H1 (cell line): ENCODE data around the gene TINAGL1. TPM values are rescaled to one million over a fixed set of nuclear protein-coding genes. Genes with fewer than 3 reads are reported as not detected.

Experiments used
- CTCF ChIA-PET: fragments of 300-600 bp; sonication (Branson Sonifier 250); formaldehyde crosslinking; loops from one replicate; lab custom pipeline; 2021; ENCODE audit not compliant: partially characterized antibody; lab: Charles Lee
- POLR2A ChIA-PET: fragments of 300-600 bp; sonication (Branson Sonifier 250); formaldehyde crosslinking; loops from one replicate; lab custom pipeline; 2021; ENCODE audit warnings: inconsistent platforms; ENCODE audit not compliant: partially characterized antibody; lab: Charles Lee
- DNase-seq, 2 experiments: peaks; one replicate each; pipeline versions ENCODE4 v3.0.0 to v3.0.0-alpha.2; 2010 to 2022; ENCODE audit warnings: low spot score in 2 of 2, low read depth in 1 of 2, mixed read lengths in 1 of 2
- FAIRE-seq: peaks from 2 replicates; lab custom pipeline; 2011; peaks lifted over from hg19 to GRCh38; lab: Jason Lieb, UNC
- H2AFZ ChIP-seq: 2 replicates; pipeline ENCODE4 v1.8.1; 2012; ENCODE audit warnings: low read length, inconsistent platforms
- H2AK5ac ChIP-seq: 2 replicates; pipeline ENCODE4 v1.6.1; 2013; ENCODE audit warnings: low read depth, low read length
- H2BK120ac ChIP-seq: replicated peaks from 2 replicates; pipeline ENCODE3; 2013; ENCODE audit warnings: low read depth, low read length, inconsistent platforms
- H2BK12ac ChIP-seq: 2 replicates; pipeline ENCODE4 v1.6.1; 2013; ENCODE audit warnings: low read depth, low read length
- H2BK15ac ChIP-seq: 2 replicates; pipeline ENCODE4 v1.6.1; 2013; ENCODE audit warnings: low read length
- H2BK20ac ChIP-seq: 2 replicates; pipeline ENCODE4 v1.6.1; 2013; ENCODE audit warnings: low read length
- H2BK5ac ChIP-seq: 2 replicates; pipeline ENCODE4 v1.6.1; 2013; ENCODE audit warnings: low read depth, low read length
- H3K14ac ChIP-seq: 2 replicates; pipeline ENCODE4 v1.6.1; 2013; ENCODE audit warnings: inconsistent platforms; ENCODE audit not compliant: insufficient read length
- H3K18ac ChIP-seq: 2 replicates; pipeline ENCODE4 v1.6.1; 2013; ENCODE audit warnings: low read length; ENCODE audit errors: extremely low read depth
- H3K23ac ChIP-seq: 2 replicates; pipeline ENCODE4 v1.6.1; 2013; ENCODE audit warnings: inconsistent platforms; ENCODE audit not compliant: insufficient read length
- H3K23me2 ChIP-seq: 2 replicates; pipeline ENCODE4 v1.6.1; 2013; ENCODE audit warnings: low read depth, low read length
- H3K27ac ChIP-seq: 2 replicates; pipeline ENCODE4 v1.6.1; 2011; ENCODE audit warnings: low read depth, low read length, inconsistent platforms
- H3K27me3 ChIP-seq, 4 experiments: replicated peaks in 1 of 4; 1 replicate in 1 of 4; 2 replicates in 3 of 4; pipeline versions ENCODE4 v1.6.1 to v1.8.1; 2011 to 2013; ENCODE audit warnings: low read length in 3 of 4, mild to moderate bottlenecking in 3 of 4, inconsistent platforms in 2 of 4, mixed read lengths in 2 of 4, moderate library complexity in 1 of 4; ENCODE audit not compliant: control insufficient read depth in 3 of 4, insufficient read depth in 3 of 4; ENCODE audit errors: extremely low read depth in 1 of 4
- H3K36me3 ChIP-seq, 4 experiments: 2 replicates each; pipeline versions ENCODE4 v1.6.1 to v1.8.1; 2011 to 2013; ENCODE audit warnings: mild to moderate bottlenecking in 4 of 4, low read length in 3 of 4, moderate library complexity in 2 of 4, control low read depth in 1 of 4, inconsistent platforms in 1 of 4; ENCODE audit not compliant: insufficient read depth in 4 of 4, control insufficient read depth in 2 of 4
- H3K4ac ChIP-seq: replicated peaks from 2 replicates; pipeline ENCODE3; 2013; ENCODE audit warnings: low read length, low read depth, mixed read lengths, inconsistent platforms; ENCODE audit not compliant: insufficient read length
- H3K4me1 ChIP-seq, 4 experiments: replicated peaks in 1 of 4; 1 replicate in 1 of 4; 2 replicates in 3 of 4; pipeline versions ENCODE4 v1.6.1 to v1.8.1; 2011 to 2013; ENCODE audit warnings: low read length in 3 of 4, inconsistent platforms in 2 of 4, mixed read lengths in 1 of 4; ENCODE audit not compliant: insufficient read depth in 4 of 4, control insufficient read depth in 3 of 4
- H3K4me2 ChIP-seq, 2 experiments: 2 replicates each; pipeline versions ENCODE4 v1.6.1 to v1.8.1; 2011 to 2013; ENCODE audit warnings: low read depth in 2 of 2, low read length in 2 of 2, control low read depth in 1 of 2, inconsistent platforms in 1 of 2, mild to moderate bottlenecking in 1 of 2; ENCODE audit not compliant: insufficient read depth in 1 of 2
- H3K4me3 ChIP-seq, 4 experiments: fragments of 200-600, 300-600 bp in 1 of 4; sonication (generic), shearing (Covaris generic), sonication (Bioruptor Twin) in 1 of 4; 2 replicates each; pipeline versions ENCODE4 v1.5.1 to v1.8.1; 2011 to 2016; ENCODE audit warnings: low read length in 4 of 4, low read depth in 3 of 4, control low read depth in 2 of 4, inconsistent platforms in 2 of 4, mild to moderate bottlenecking in 2 of 4, mixed read lengths in 1 of 4, moderate library complexity in 1 of 4; ENCODE audit not compliant: insufficient read depth in 2 of 4; ENCODE audit errors: extremely low read depth in 1 of 4
- H3K56ac ChIP-seq: replicated peaks from 2 replicates; pipeline ENCODE3; 2013; ENCODE audit warnings: low read depth, mild to moderate bottlenecking, mixed read lengths, low read length, inconsistent platforms; ENCODE audit not compliant: insufficient read length
- H3K79me1 ChIP-seq: 2 replicates; pipeline ENCODE4 v1.6.1; 2013; ENCODE audit warnings: low read depth, low read length, control low read depth
- H3K79me2 ChIP-seq, 2 experiments: 2 replicates each; pipeline versions ENCODE4 v1.6.1 to v1.8.1; 2012 to 2013; ENCODE audit warnings: low read length in 2 of 2, mild to moderate bottlenecking in 2 of 2, inconsistent platforms in 1 of 2; ENCODE audit not compliant: insufficient read depth in 2 of 2, control insufficient read depth in 1 of 2
- H3K9ac ChIP-seq, 4 experiments: replicated peaks in 1 of 4; 1 replicate in 1 of 4; 2 replicates in 3 of 4; pipeline versions ENCODE4 v1.6.1 to v1.8.1; 2011 to 2013; ENCODE audit warnings: low read depth in 3 of 4, low read length in 3 of 4, control low read depth in 2 of 4, mild to moderate bottlenecking in 2 of 4, moderate library complexity in 2 of 4, inconsistent platforms in 1 of 4; ENCODE audit errors: extremely low read depth in 1 of 4
- H3K9me3 ChIP-seq, 2 experiments: 2 replicates each; pipeline versions ENCODE4 v1.6.1 to v1.8.1; 2012 to 2013; ENCODE audit warnings: mild to moderate bottlenecking in 2 of 2, moderate library complexity in 2 of 2, control low read depth in 1 of 2, inconsistent platforms in 1 of 2, low read depth in 1 of 2, low read length in 1 of 2, mixed read lengths in 1 of 2; ENCODE audit not compliant: insufficient read depth in 2 of 2
- H4K20me1 ChIP-seq, 2 experiments: replicated peaks in 1 of 2; 2 replicates each; pipeline versions ENCODE3 to v1.8.1; 2011 to 2013; ENCODE audit warnings: inconsistent platforms in 2 of 2, low read length in 2 of 2, mild to moderate bottlenecking in 1 of 2; ENCODE audit not compliant: insufficient read depth in 2 of 2, control insufficient read depth in 1 of 2
- H4K5ac ChIP-seq: 2 replicates; pipeline ENCODE4 v1.6.1; 2013; ENCODE audit warnings: low read length, low read depth, mixed read lengths, inconsistent platforms; ENCODE audit not compliant: insufficient read length
- H4K8ac ChIP-seq: 2 replicates; pipeline ENCODE4 v1.8.0; 2013; ENCODE audit warnings: mild to moderate bottlenecking, moderate library complexity, low read length, inconsistent platforms; ENCODE audit not compliant: insufficient read depth; ENCODE audit errors: extremely low read depth
- H4K91ac ChIP-seq: replicated peaks from 2 replicates; pipeline ENCODE3; 2013; ENCODE audit warnings: low read length, mixed read lengths, inconsistent platforms; ENCODE audit not compliant: insufficient read length
- BACH1 ChIP-seq: IDR thresholded peaks from 2 replicates; pipeline ENCODE4 v1.6.1; 2012; ENCODE audit warnings: low read length, improper control_type of control experiment
- BCL11A ChIP-seq, 2 experiments: IDR thresholded peaks; one replicate each; pipeline ENCODE4 v1.6.1; 2011; ENCODE audit warnings: low read depth in 2 of 2, low read length in 2 of 2, mild to moderate bottlenecking in 2 of 2
- CREB1 ChIP-seq: IDR thresholded peaks from 2 replicates; pipeline ENCODE4 v1.6.1; 2012; ENCODE audit warnings: inconsistent platforms
- GABPA ChIP-seq: IDR thresholded peaks from 2 replicates; pipeline ENCODE4 v1.6.1; 2011; ENCODE audit warnings: mild to moderate bottlenecking, low read length, moderate library complexity, borderline replicate concordance; ENCODE audit not compliant: insufficient read depth
- HDAC2 ChIP-seq, 2 experiments: fragments of 300-600 bp in 1 of 2; sonication (generic) in 1 of 2; IDR thresholded peaks; 2 replicates each; pipeline ENCODE4 v1.6.1; 2011 to 2012; ENCODE audit warnings: low read depth in 2 of 2, low read length in 2 of 2, mild to moderate bottlenecking in 2 of 2, moderate library complexity in 2 of 2, borderline replicate concordance in 1 of 2, inconsistent platforms in 1 of 2
- POLR2A ChIP-seq, 2 experiments: IDR thresholded peaks; 1 replicate in 1 of 2; 2 replicates in 1 of 2; pipeline ENCODE4 v1.6.1; 2011; ENCODE audit warnings: low read depth in 2 of 2, low read length in 2 of 2, mild to moderate bottlenecking in 2 of 2; ENCODE audit errors: control extremely low read depth in 1 of 2
- POU5F1 ChIP-seq: IDR thresholded peaks from 2 replicates; pipeline ENCODE4 v1.6.1; 2011; ENCODE audit warnings: low read depth, mild to moderate bottlenecking, low read length, moderate library complexity
- RXRA ChIP-seq: IDR thresholded peaks from 2 replicates; pipeline ENCODE4 v1.6.1; 2011; ENCODE audit warnings: low read depth, mild to moderate bottlenecking, low read length, moderate library complexity; ENCODE audit not compliant: insufficient read depth
- SAP30 ChIP-seq: fragments of 300-600 bp; sonication (generic); IDR thresholded peaks from 2 replicates; pipeline ENCODE4 v1.7.1; 2012; ENCODE audit warnings: low read length, moderate library complexity, mild to moderate bottlenecking, inconsistent platforms; ENCODE audit not compliant: insufficient read depth, insufficient replicate concordance
- SIRT6 ChIP-seq: IDR thresholded peaks from one replicate; pipeline ENCODE4 v1.7.1; 2012; ENCODE audit warnings: low read length, inconsistent platforms
- SRF ChIP-seq: IDR thresholded peaks from 2 replicates; pipeline ENCODE4 v1.6.1; 2011; ENCODE audit warnings: mild to moderate bottlenecking, low read depth, low read length, moderate library complexity
- YY1 ChIP-seq: IDR thresholded peaks from 2 replicates; pipeline ENCODE4 v1.6.1; 2011; ENCODE audit warnings: low read depth, mild to moderate bottlenecking, low read length
- WGBS, 2 experiments: shearing (Covaris generic) in 1 of 2; methylation state at CpG; one replicate each; pipeline versions ENCODE4 v1.1.6 to v1.1.7; 2013 to 2015; ENCODE audit warnings: low lambda C conversion rate in 2 of 2, mixed read lengths in 2 of 2, inconsistent platforms in 1 of 2, low coverage in 1 of 2, missing lambda C conversion rate in 1 of 2; ENCODE audit not compliant: insufficient replicate concordance in 2 of 2, insufficient coverage in 1 of 2, insufficient read length in 1 of 2; ENCODE audit errors: extremely low coverage in 1 of 2, missing lambda C conversion rate in 1 of 2; 5-methylcytosine and 5-hydroxymethylcytosine counted together
- polyA plus RNA-seq, 7 experiments: library from polyadenylated mRNA; depleted of rRNA in 3 of 7; stranded (reverse) in 5 of 7; unstranded in 2 of 7; fragments of >200 nt in 5 of 7; fragments of 200-250 nt in 2 of 7; gene quantifications; 1 replicate in 5 of 7; 2 replicates in 1 of 7; 4 replicates in 1 of 7; pipeline versions ENCODE4 v1.2.1 to v1.2.3, GENCODE V29; 2011 to 2013; ENCODE audit warnings: missing spikeins in 2 of 7, mixed read lengths in 2 of 7
- total RNA-seq: library from RNA; stranded (reverse); fragmentation: NEBNext Ultra II Directional; extraction: Animal tissue kit (Norgen Biotek cat#: 25700); gene quantifications from 2 replicates; pipeline ENCODE4 v1.2.1, GENCODE V29; 2021

Gene TINAGL1
- total and polyA plus RNA-seq, 2 of the 8 experiments (the other 6 are each of a cell fraction or from before 2014, with no cell fraction given) = 11.2 to 21.7 TPM

DNA sequence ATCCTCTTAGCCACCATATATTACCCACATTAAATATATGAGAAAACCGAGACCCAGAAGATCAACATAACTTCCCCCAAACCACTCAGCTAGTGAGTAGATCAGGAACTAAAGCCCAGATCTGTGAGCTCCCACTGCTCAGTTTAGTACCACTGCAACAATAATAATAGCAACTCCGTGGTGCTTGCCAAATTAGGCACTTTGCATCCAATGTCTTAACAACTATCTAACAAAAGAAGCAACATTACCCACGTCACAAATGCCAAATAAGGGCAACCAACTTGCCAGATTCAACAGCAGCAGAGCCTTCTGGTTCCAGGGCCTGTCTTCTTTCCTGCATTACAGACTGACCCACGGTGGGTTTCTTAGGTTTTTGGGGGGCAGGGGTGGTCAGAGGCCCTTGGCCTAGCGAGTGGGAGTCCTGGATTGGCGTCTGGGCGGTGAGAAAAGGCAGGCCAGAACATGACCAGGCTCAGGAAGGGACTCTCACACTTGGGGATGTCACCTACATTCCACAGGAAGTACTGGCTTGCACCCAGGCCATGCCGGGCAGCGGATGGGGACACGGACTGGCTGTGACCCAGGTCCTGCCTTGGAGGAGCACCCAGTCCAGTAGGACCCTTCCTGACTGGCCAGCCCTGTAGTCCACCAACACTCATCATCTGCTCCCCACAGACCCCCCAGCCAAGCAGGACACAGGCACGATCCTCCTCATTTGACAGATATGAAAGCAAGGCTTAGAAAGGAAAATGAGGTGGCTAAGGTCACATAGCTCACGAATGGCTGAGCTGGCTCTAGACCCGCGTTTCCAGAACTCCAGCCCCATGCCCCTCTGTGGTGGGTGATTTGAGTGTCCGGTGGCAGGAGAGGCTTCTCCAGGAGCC lies 45.8 kb downstream of the TINAGL1 start:
- no peaks in the 10 kb centered on the region for H3K9me3 ChIP-seq
- DNase-seq (no peak), FAIRE-seq (no peak)
- no peak overlapping the region for H2BK15ac ChIP-seq
- H2BK20ac ChIP-seq = no peak overlapping the region
- no peak overlapping the region for H4K8ac ChIP-seq
- no peak overlapping the region for H3K27ac ChIP-seq
- H4K5ac ChIP-seq = no peak overlapping the region
- H3K23ac ChIP-seq = no peak overlapping the region
- H3K23me2 ChIP-seq = peaks cover 7% of the 10 kb centered on the region; the same call in 1 of the 2 replicates
- POLR2A ChIA-PET = no interaction called here
- H4K20me1 ChIP-seq = no peaks in the 10 kb centered on the region
- H3K4me3 ChIP-seq = no peak overlapping the region
- no peak overlapping the region for H3K56ac ChIP-seq
- H3K79me2 ChIP-seq = no peaks in the 10 kb centered on the region
- no peak overlapping the region for H2AFZ ChIP-seq
- H3K79me1 ChIP-seq = no peaks in the 10 kb centered on the region
- no peak overlapping the region for H3K9ac ChIP-seq
- H2BK120ac ChIP-seq = no peak overlapping the region
- 79% methylated on average over 15 of the region's 15 CpGs; no CpG with 5 or more reads in 1 of the 2 experiments for WGBS, 2 experiments
- peaks cover 2 to 7% (median 5%) of the 10 kb centered on the region in 4 experiments for H3K27me3 ChIP-seq
- CTCF ChIA-PET = interaction anchor here (0.6 to 5.2 kb wide), 7 partner anchors 8 to 228 kb away, joined by 3 to 40 read pairs (median 3); no protein-coding TSS in a partner anchor
- H3K18ac ChIP-seq = no peak overlapping the region
- H3K4me1 ChIP-seq = peaks cover 2 to 4% (median 2%) of the 10 kb centered on the region in 4 experiments; a peak in 4 of 7 replicates
- no peak for TF ChIP-seq BCL11A (IDR thresholded peaks at IDR 0.05; ENCODE audit: low read depth in 2 of 2, low read length in 2 of 2)
- TF ChIP-seq CREB1 = no peak
- TF ChIP-seq YY1 = no peak
- no peak for TF ChIP-seq SIRT6
- TF ChIP-seq HDAC2 (IDR thresholded peaks at IDR 0.05; ENCODE audit: borderline replicate concordance in 1 of 2, low read depth in 2 of 2, low read length in 2 of 2) = no peak
- TF ChIP-seq BACH1 = no peak
- TF ChIP-seq POU5F1 = no peak
- TF ChIP-seq POLR2A (IDR thresholded peaks at IDR 0.05; ENCODE audit: control extremely low read depth in 1 of 2, low read depth in 2 of 2, low read length in 2 of 2) = no peak
- no peak for TF ChIP-seq RXRA
- TF ChIP-seq SAP30 = no peak
- TF ChIP-seq GABPA = no peak
- no peak for TF ChIP-seq SRF
- H3K4me2 ChIP-seq = no peak overlapping the region
- no peaks in the 10 kb centered on the region for H3K36me3 ChIP-seq
- H3K4ac ChIP-seq = no peak overlapping the region
- H2AK5ac ChIP-seq = no peak overlapping the region
- no peak overlapping the region for H2BK12ac ChIP-seq
- H2BK5ac ChIP-seq = no peak overlapping the region
- H3K14ac ChIP-seq = no peak overlapping the region
- no peak overlapping the region for H4K91ac ChIP-seq
